ENCODE data around the gene MS4A15. TPM values are rescaled to one million over a fixed set of nuclear protein-coding genes. Genes with fewer than 3 reads are reported as not detected.

MS4A15 gene
- total and polyA plus RNA-seq, 10 of the 15 experiments (the other 5 are each of a cell fraction or from before 2014, with no cell fraction given), result 0.05 to 0.84 (median 0.45) TPM

DNA sequence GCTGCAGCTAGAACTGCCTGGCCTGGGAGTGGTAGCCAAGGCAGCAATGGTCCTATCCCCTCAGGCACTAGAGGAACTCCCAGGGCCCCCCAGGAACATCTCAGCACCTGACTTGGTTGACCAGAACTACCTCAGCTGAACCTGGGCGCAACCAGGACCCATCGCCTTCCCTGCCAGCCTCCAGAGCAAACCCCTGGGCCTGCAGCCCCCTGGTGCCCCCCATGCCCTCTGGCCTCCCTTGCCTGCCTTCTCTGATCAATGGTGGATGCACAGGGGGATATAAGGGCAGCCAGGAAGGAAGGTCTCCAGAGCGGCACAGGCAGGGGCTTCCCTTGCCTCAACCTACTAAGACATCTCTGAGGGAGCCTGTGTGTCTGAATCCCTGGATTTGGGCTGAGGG lies 42.0 kb downstream of the MS4A15 start:
- no peaks in the 10 kb centered on the region for H3K36me3 ChIP-seq (ENCODE audit: control insufficient read depth in 2 of 2, insufficient read depth in 2 of 2, low read length in 1 of 2)
- H2AFZ ChIP-seq (ENCODE audit: control insufficient read depth, low read depth, low read length), result no peak overlapping the region
- no peak overlapping the region for H3K4me3 ChIP-seq
- POLR2A ChIA-PET, result no interaction called here
- no peaks in the 10 kb centered on the region for H3K79me2 ChIP-seq (ENCODE audit: control insufficient read depth, insufficient read depth, low read length)
- TF ChIP-seq PAX5 (IDR thresholded peaks at IDR 0.05; ENCODE audit: borderline replicate concordance, low read depth, low read length) (no peak), ZBED1 (IDR thresholded peaks at IDR 0.05; ENCODE audit: borderline replicate concordance) (no peak), IKZF2 (IDR thresholded peaks at IDR 0.05) (no peak), SUPT20H (IDR thresholded peaks at IDR 0.05; ENCODE audit: borderline replicate concordance, control insufficient read depth, low read depth, low read length) (no peak), BRCA1 (IDR thresholded peaks at IDR 0.05; ENCODE audit: low read depth, low read length) (no peak), HDAC2 (IDR thresholded peaks at IDR 0.05) (no peak)
- TF ChIP-seq, protein P1, sequence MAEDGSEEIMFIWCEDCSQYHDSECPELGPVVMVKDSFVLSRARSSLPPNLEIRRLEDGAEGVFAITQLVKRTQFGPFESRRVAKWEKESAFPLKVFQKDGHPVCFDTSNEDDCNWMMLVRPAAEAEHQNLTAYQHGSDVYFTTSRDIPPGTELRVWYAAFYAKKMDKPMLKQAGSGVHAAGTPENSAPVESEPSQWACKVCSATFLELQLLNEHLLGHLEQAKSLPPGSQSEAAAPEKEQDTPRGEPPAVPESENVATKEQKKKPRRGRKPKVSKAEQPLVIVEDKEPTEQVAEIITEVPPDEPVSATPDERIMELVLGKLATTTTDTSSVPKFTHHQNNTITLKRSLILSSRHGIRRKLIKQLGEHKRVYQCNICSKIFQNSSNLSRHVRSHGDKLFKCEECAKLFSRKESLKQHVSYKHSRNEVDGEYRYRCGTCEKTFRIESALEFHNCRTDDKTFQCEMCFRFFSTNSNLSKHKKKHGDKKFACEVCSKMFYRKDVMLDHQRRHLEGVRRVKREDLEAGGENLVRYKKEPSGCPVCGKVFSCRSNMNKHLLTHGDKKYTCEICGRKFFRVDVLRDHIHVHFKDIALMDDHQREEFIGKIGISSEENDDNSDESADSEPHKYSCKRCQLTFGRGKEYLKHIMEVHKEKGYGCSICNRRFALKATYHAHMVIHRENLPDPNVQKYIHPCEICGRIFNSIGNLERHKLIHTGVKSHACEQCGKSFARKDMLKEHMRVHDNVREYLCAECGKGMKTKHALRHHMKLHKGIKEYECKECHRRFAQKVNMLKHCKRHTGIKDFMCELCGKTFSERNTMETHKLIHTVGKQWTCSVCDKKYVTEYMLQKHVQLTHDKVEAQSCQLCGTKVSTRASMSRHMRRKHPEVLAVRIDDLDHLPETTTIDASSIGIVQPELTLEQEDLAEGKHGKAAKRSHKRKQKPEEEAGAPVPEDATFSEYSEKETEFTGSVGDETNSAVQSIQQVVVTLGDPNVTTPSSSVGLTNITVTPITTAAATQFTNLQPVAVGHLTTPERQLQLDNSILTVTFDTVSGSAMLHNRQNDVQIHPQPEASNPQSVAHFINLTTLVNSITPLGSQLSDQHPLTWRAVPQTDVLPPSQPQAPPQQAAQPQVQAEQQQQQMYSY (CRISPR knock-in tag; IDR thresholded peaks at IDR 0.05), result no peak
- TF ChIP-seq, protein P2, sequence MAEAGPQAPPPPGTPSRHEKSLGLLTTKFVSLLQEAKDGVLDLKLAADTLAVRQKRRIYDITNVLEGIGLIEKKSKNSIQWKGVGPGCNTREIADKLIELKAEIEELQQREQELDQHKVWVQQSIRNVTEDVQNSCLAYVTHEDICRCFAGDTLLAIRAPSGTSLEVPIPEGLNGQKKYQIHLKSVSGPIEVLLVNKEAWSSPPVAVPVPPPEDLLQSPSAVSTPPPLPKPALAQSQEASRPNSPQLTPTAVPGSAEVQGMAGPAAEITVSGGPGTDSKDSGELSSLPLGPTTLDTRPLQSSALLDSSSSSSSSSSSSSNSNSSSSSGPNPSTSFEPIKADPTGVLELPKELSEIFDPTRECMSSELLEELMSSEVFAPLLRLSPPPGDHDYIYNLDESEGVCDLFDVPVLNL (IDR thresholded peaks at IDR 0.05; ENCODE audit: low read depth, low read length), result no peak
- TF ChIP-seq, protein P3, sequence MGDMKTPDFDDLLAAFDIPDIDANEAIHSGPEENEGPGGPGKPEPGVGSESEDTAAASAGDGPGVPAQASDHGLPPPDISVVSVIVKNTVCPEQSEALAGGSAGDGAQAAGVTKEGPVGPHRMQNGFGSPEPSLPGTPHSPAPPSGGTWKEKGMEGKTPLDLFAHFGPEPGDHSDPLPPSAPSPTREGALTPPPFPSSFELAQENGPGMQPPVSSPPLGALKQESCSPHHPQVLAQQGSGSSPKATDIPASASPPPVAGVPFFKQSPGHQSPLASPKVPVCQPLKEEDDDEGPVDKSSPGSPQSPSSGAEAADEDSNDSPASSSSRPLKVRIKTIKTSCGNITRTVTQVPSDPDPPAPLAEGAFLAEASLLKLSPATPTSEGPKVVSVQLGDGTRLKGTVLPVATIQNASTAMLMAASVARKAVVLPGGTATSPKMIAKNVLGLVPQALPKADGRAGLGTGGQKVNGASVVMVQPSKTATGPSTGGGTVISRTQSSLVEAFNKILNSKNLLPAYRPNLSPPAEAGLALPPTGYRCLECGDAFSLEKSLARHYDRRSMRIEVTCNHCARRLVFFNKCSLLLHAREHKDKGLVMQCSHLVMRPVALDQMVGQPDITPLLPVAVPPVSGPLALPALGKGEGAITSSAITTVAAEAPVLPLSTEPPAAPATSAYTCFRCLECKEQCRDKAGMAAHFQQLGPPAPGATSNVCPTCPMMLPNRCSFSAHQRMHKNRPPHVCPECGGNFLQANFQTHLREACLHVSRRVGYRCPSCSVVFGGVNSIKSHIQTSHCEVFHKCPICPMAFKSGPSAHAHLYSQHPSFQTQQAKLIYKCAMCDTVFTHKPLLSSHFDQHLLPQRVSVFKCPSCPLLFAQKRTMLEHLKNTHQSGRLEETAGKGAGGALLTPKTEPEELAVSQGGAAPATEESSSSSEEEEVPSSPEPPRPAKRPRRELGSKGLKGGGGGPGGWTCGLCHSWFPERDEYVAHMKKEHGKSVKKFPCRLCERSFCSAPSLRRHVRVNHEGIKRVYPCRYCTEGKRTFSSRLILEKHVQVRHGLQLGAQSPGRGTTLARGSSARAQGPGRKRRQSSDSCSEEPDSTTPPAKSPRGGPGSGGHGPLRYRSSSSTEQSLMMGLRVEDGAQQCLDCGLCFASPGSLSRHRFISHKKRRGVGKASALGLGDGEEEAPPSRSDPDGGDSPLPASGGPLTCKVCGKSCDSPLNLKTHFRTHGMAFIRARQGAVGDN (IDR thresholded peaks at IDR 0.05), result no peak
- no peaks in the 10 kb centered on the region for H4K20me1 ChIP-seq (ENCODE audit: control insufficient read depth, insufficient read depth)
- intact Hi-C loops (cut with micrococcal nuclease; ENCODE audit: unreplicated experiment), result no loop called here
- 97% methylated on average over 2 of the region's 3 CpGs for WGBS (ENCODE audit: insufficient coverage, insufficient replicate concordance, low lambda C conversion rate, missing lambda C conversion rate)
- H3K4me1 ChIP-seq (ENCODE audit: control insufficient read depth, insufficient read depth, low read length), result no peaks in the 10 kb centered on the region
- no peak for FAIRE-seq
- no TSS peak for BruUV-seq (replicated peaks)
- in situ Hi-C loops (cut with MboI), result no loop called here
- SMC1A ChIA-PET (ENCODE audit: uncharacterized antibody, unreplicated experiment), result no interaction called here
- RAD21 ChIA-PET (ENCODE audit: unreplicated experiment), result no interaction called here
- no peak overlapping the region for H3K27ac ChIP-seq (ENCODE audit: control insufficient read depth, insufficient read depth)
- no peaks in the 10 kb centered on the region for H3K9me3 ChIP-seq (replicated peaks; ENCODE audit: control insufficient read depth, insufficient read depth, low read length)
- H3K27me3 ChIP-seq (replicated peaks in 1 of 2; ENCODE audit: control insufficient read depth in 2 of 2, insufficient read depth in 2 of 2, low read length in 1 of 2), result no peaks in the 10 kb centered on the region; a peak in 2 of 4 replicates
- CTCF ChIA-PET, result no interaction called here
- no peak for DNase-seq (ENCODE audit: low read depth, low spot score)
- no peak overlapping the region for H3K4me2 ChIP-seq (ENCODE audit: control insufficient read depth, insufficient read depth)
- H3K9ac ChIP-seq (ENCODE audit: control insufficient read depth, insufficient read depth, low read length), result no peak overlapping the region
- ATAC-seq, result no peak

Data from GM12878 (cell line).